D721Med (cell line): ENCODE data around the gene CARD6.
"Not testable (repeated sequence)": the region's sequence is repeated elsewhere in the genome, so short reads cannot be mapped to it uniquely, and the experiment has no call there.

Source experiments
- DNase-seq: peaks from one replicate; pipeline ENCODE4 v3.0.0; 2011; ENCODE audit warnings: low spot score; ENCODE audit not compliant: insufficient read length
- FAIRE-seq: peaks from 2 replicates; lab custom pipeline; 2011; peaks lifted over from hg19 to GRCh38; lab: Jason Lieb, UNC
- CTCF ChIP-seq: IDR thresholded peaks from 2 replicates; pipeline ENCODE4 v1.5.1; 2012; ENCODE audit warnings: mild to moderate bottlenecking, control low read depth; ENCODE audit not compliant: insufficient read depth; ENCODE audit errors: missing control alignments

CARD6 gene

GRCh38 chr5:40841068-40841805 lies at the start of gene CARD6:
TSS of gene CARD6 (plus strand) at chr5:40841367. CDS start at chr5:40841383, 16 bp downstream.
- FAIRE-seq (no peak), DNase-seq (no peak)
- TF ChIP-seq CTCF: no peak

GRCh38 chr5:40791715-40792139 lies 49.4 kb upstream of the CARD6 start:
- FAIRE-seq (no peak), DNase-seq (no peak)
- no peak for TF ChIP-seq CTCF

- not testable (repeated sequence) for FAIRE-seq
Measured at GRCh38 chr5:40792691-40793090, 48.5 kb upstream of the CARD6 start.

GRCh38 chr5:40794340-40794739 lies 46.8 kb upstream of the CARD6 start:
- not testable (repeated sequence) for FAIRE-seq, DNase-seq

More at GRCh38 chr5:40792691-40793090, 48.5 kb upstream of the CARD6 start:
- DNase-seq: not testable (repeated sequence)

GRCh38 chr5:40794877-40795276 lies 46.3 kb upstream of the CARD6 start:
- not testable (repeated sequence) for DNase-seq, FAIRE-seq

GRCh38 chr5:40796487-40796889 lies 44.7 kb upstream of the CARD6 start:
- FAIRE-seq: no peak
- no peak for DNase-seq
- TF ChIP-seq CTCF: no peak

- FAIRE-seq (no peak), DNase-seq (no peak)
- no peak for TF ChIP-seq CTCF
Measured at GRCh38 chr5:40797273-40798011, 43.7 kb upstream of the CARD6 start.

- peak; percentile 48 for TF ChIP-seq CTCF
- DNase-seq: peak; percentile 40
- no peak for FAIRE-seq
Measured at GRCh38 chr5:40798012-40798800, 43.0 kb upstream of the CARD6 start, which contains the start of gene PRKAA1. TSS of gene PRKAA1 (minus strand) at chr5:40798374. CDS start at chr5:40798189, 185 bp downstream.
